ENCODE results near the gene CFDP1. TPM values are rescaled to one million over a fixed set of nuclear protein-coding genes. Genes with fewer than 3 reads are reported as not detected.

CFDP1 gene
- total RNA-seq, 6 donors from 2014 or later = 36.8 to 185 (median 50.6) TPM

GRCh38 chr16:75298267-75298666 is 135.0 kb downstream of the CFDP1 start:
- Histone ChIP-seq H3K4me3 (no peak overlapping the region), H3K27me3 (no peaks in the 10 kb centered on the region), H3K4me1 (peaks cover 0 to 7% (median 0%) of the 10 kb centered on the region in 4 donors), H3K9me3 (no peaks in the 10 kb centered on the region), H3K36me3 (peaks cover 0 to 51% (median 29%) of the 10 kb centered on the region in 4 donors), H3K27ac (no peak overlapping the region)
- ATAC-seq (ENCODE audit: low FRiP score in 2 of 2) (no peak), DNase-seq (no peak)
- WGBS, 2 donors = 81 to 83% methylated on average over 6 of the region's 6 CpGs
- TF ChIP-seq EP300 (IDR thresholded peaks at IDR 0.05) = no peak
- TF ChIP-seq, protein P1, sequence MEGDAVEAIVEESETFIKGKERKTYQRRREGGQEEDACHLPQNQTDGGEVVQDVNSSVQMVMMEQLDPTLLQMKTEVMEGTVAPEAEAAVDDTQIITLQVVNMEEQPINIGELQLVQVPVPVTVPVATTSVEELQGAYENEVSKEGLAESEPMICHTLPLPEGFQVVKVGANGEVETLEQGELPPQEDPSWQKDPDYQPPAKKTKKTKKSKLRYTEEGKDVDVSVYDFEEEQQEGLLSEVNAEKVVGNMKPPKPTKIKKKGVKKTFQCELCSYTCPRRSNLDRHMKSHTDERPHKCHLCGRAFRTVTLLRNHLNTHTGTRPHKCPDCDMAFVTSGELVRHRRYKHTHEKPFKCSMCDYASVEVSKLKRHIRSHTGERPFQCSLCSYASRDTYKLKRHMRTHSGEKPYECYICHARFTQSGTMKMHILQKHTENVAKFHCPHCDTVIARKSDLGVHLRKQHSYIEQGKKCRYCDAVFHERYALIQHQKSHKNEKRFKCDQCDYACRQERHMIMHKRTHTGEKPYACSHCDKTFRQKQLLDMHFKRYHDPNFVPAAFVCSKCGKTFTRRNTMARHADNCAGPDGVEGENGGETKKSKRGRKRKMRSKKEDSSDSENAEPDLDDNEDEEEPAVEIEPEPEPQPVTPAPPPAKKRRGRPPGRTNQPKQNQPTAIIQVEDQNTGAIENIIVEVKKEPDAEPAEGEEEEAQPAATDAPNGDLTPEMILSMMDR (IDR thresholded peaks at IDR 0.05) = no peak
- TF ChIP-seq POLR2AphosphoS5 (IDR thresholded peaks at IDR 0.05) = no peak
- TF ChIP-seq POLR2A (IDR thresholded peaks at IDR 0.05) = no peak

DNA sequence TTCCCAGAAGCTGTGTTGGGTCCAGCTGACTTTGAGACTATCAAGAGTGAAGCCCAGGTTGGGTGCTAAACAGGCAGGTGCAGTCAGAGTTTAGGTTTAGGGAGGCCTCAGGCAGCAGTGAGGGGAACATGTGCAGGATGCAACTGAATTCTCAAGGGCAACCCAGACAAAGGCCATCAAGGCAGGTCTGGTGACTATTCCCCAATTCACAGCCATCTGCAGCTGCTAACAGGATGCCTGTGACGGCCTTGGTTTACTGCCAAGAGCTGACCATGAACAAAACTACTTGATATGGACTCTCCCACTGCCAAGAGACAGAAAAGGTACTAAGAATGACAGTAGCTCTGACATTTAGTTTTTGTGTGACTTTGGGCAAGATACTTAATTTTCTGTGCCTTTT is 136.7 kb downstream of the CFDP1 start:
- H3K27ac ChIP-seq = no peak overlapping the region
- H3K4me3 ChIP-seq = no peak overlapping the region
- DNase-seq (no peak), ATAC-seq (ENCODE audit: low FRiP score in 2 of 2) (no peak)
- WGBS, 2 donors = 36 to 42% methylated on average over 1 of the region's 1 CpG
- peaks cover 4 to 56% (median 33%) of the 10 kb centered on the region in 4 donors for H3K36me3 ChIP-seq
- H3K9me3 ChIP-seq = no peaks in the 10 kb centered on the region
- peaks cover 0 to 7% (median 0%) of the 10 kb centered on the region in 4 donors for H3K4me1 ChIP-seq
- TF ChIP-seq POLR2A (IDR thresholded peaks at IDR 0.05) (no peak), POLR2AphosphoS5 (IDR thresholded peaks at IDR 0.05) (no peak), EP300 (IDR thresholded peaks at IDR 0.05) (no peak)
- TF ChIP-seq, protein P1 (IDR thresholded peaks at IDR 0.05) = no peak
- H3K27me3 ChIP-seq = no peaks in the 10 kb centered on the region

GRCh38 chr16:75294773-75295459 is 138.4 kb downstream of the CFDP1 start:
- DNase-seq (no peak), ATAC-seq (ENCODE audit: low FRiP score in 2 of 2) (no peak)
- Histone ChIP-seq H3K27me3 (no peaks in the 10 kb centered on the region), H3K4me3 (no peak overlapping the region), H3K36me3 (peaks cover 4 to 42% (median 27%) of the 10 kb centered on the region in 4 donors), H3K27ac (no peak overlapping the region), H3K9me3 (no peaks in the 10 kb centered on the region), H3K4me1 (peaks cover 0 to 7% (median 0%) of the 10 kb centered on the region in 4 donors)
- TF ChIP-seq, protein P1 (IDR thresholded peaks at IDR 0.05) = no peak
- no peak for TF ChIP-seq POLR2A (IDR thresholded peaks at IDR 0.05)
- TF ChIP-seq POLR2AphosphoS5 (IDR thresholded peaks at IDR 0.05) = no peak
- TF ChIP-seq EP300 (IDR thresholded peaks at IDR 0.05) = no peak
- WGBS, 2 donors = 95 to 99% methylated on average over 6 of the region's 6 CpGs

GRCh38 chr16:75293772-75294171 is 139.5 kb downstream of the CFDP1 start:
- ATAC-seq (ENCODE audit: low FRiP score in 2 of 2) (no peak), DNase-seq (no peak)
- peaks cover 4 to 39% (median 21%) of the 10 kb centered on the region in 4 donors for H3K36me3 ChIP-seq
- no peak overlapping the region for H3K27ac ChIP-seq
- TF ChIP-seq, protein P1 (IDR thresholded peaks at IDR 0.05) = no peak
- TF ChIP-seq POLR2AphosphoS5 (IDR thresholded peaks at IDR 0.05) = no peak
- H3K4me1 ChIP-seq = peaks cover 2 to 14% (median 6%) of the 10 kb centered on the region in 4 donors
- no peaks in the 10 kb centered on the region for H3K9me3 ChIP-seq
- H3K4me3 ChIP-seq = no peak overlapping the region
- WGBS, 2 donors = 87 to 88% methylated on average over 6 of the region's 6 CpGs
- H3K27me3 ChIP-seq = no peaks in the 10 kb centered on the region

GRCh38 chr16:75293173-75293572 is 140.1 kb downstream of the CFDP1 start:
- H3K9me3 ChIP-seq = no peaks in the 10 kb centered on the region
- peaks cover 8 to 20% (median 12%) of the 10 kb centered on the region in 4 donors for H3K4me1 ChIP-seq
- 83 to 93% methylated on average over 4 of the region's 4 CpGs for WGBS, 2 donors
- no peaks in the 10 kb centered on the region for H3K27me3 ChIP-seq
- TF ChIP-seq EP300 (IDR thresholded peaks at IDR 0.05) = no peak
- TF ChIP-seq, protein P1 (IDR thresholded peaks at IDR 0.05) = no peak
- TF ChIP-seq POLR2A (IDR thresholded peaks at IDR 0.05) = no peak
- no peak for TF ChIP-seq POLR2AphosphoS5 (IDR thresholded peaks at IDR 0.05)
- DNase-seq = no peak
- H3K36me3 ChIP-seq = peaks cover 4 to 33% (median 19%) of the 10 kb centered on the region in 4 donors
- no peak overlapping the region for H3K4me3 ChIP-seq
- no peak overlapping the region for H3K27ac ChIP-seq
- no peak for ATAC-seq (ENCODE audit: low FRiP score in 2 of 2)

Data from upper lobe of left lung (tissue), 6 donors.